GDM1 (cell line): Measurements from ENCODE around the gene GORASP2.
"Not testable (repeated sequence)": the region's sequence is repeated elsewhere in the genome, so short reads cannot be mapped to it uniquely, and the experiment has no call there.

Source experiments
- DNase-seq: peaks from one replicate; lab custom pipeline; 2025; lab: John Stamatoyannopoulos, UW

Gene GORASP2

DNA sequence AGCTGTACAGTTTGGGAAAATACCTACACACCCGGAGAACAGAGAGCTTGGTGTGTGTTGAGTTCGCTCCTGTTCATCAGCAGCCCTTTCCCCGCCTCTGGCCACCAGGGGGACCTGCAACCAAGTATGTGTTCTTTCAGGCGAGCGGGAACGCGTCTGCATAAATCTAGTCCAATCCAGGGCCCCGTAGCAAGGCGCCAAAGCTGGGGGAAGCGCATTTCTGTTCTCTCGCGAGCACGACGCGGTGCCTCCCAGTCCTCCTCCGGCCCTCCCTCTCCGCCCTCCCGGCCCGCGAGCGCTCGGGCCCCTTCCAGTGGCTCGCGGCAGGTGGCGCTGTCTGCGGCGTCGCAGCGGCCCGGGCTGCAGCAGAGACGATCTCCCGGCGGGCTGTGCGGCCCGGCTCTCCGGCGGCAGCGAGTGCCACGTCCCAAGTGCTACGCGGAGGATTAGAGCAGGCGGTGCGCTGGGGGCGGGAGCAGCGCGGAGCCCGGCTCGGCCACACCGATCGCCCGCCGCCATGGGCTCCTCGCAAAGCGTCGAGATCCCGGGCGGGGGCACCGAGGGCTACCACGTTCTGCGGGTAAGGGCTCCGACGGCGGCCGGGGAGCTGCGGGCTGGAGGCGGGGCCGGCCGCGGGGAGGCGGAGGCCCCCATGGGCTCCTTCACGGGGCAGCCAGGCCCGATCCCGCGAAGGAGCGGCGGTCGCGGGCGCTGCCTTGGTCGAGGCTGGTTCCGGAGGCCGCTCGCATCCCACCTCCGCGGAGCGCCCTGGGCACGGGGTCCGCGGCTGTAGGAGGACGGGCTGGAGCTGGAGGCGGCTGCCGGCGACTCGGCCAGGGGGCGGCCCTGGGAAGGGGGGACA, at the start of gene GORASP2:
GORASP2 (plus strand) TSS at position 430 of the 862 bp plus-strand sequence; CDS start at position 518, 88 bp downstream.
- DNase-seq, result peak; percentile 99

DNA sequence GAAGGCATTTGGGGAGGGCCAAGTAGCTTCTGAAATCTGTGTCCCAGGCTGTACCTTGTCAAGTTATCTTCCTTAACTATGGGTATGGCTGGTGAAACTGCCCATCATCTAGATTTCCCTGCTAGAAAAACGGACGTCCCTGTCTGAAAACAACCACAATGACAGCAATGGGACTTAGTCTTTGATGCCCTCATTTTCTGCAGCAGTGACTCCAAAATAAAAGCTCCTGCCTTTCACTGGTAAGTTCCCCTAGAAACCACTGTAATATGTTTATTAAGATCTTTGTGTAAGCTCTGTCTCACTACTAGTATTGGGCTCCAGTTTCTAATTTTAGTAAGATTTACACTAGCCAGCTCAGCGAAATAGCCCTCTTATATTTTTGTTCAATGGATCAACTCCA, 47.2 kb upstream of the GORASP2 start:
- no peak for DNase-seq

DNA sequence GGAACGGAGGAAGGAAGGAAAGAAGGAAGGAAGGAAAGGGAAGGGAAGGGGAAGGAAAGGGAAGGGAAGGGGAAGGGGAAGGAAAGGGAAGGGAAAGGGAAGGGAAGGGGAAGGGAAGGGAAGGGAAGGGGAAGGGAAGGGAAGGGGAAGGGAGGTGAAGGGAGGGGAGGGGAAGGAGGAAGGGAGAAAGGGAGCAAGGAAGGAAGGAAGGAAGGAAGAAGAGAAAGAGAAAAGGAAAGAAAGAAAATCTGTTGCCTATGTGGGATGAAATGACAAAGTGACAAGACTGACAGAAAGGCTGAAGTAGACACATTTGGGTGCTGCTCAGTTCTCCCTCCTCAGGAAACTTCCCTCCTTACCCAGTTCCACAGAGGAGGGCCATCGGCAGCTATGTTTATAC, 46.3 kb upstream of the GORASP2 start:
- DNase-seq, result no peak

DNA sequence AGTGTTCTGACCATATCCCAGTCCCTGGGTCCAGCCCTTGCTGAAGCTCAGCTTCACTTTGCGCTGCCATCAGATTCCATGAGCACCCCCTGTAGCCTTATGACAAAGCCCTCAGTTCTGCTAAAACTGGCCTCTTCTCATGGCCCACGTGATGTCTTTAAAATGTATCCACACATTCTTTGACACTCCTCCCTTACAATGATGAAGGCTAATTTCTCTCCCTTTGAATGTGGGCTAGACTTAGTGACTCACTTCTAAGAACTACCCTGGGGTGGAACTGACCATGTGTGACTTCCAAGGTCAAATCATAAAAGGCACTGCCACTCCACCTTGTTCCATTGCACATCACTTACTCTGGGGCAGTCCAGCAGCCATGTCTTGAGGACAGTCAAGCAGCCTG, 45.4 kb upstream of the GORASP2 start:
- no peak for DNase-seq

DNA sequence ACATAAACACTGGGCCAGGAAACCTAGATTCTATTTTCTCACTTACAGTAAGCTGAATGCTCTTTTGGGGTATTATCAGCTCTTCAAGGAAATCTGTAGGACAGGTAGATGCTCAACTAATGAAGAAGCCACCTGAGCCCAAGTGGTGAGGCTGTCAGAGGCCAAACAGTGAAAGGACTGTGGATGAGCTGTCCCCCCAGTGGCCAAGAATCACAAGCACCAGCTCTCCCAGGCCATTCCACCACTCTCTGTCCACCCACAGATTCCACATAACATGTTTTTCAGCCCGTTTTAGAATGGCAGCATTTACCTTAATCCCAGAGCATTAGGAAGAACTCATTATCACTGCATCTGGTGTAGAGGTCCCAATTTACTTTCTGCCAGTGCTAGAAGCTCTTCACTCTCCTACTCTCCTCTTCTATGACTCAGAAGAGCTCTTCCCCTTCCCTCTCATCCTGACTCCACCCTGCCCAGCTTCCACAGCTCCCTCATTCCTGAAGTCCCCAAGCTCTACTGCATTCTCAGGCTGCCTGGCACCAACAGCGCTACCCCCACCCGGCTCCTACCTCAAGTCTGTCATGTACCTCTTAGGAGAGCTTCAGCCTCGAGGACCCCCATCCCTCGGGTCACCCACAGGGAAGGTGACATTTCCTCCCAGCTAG, 43.8 kb upstream of the GORASP2 start:
- DNase-seq, result no peak

DNA sequence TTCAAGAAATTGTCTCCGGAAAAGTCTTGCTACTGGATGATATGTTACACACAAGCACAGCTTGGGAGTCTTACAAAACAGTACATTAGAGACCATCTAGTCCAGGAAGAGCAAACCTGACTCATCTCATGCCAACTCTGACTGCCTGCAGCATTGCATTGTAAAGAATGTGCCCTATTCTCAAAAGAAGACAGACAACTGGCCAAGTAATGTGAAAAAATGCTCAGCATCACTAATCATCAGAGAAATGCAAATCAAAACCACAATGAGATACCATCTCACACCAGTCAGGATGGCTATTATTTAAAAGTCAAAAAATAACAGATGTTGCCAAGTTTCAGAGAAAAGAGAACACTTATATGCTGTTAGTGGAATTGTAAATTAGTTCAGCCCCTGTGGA, 42.7 kb upstream of the GORASP2 start:
- no peak for DNase-seq

DNA sequence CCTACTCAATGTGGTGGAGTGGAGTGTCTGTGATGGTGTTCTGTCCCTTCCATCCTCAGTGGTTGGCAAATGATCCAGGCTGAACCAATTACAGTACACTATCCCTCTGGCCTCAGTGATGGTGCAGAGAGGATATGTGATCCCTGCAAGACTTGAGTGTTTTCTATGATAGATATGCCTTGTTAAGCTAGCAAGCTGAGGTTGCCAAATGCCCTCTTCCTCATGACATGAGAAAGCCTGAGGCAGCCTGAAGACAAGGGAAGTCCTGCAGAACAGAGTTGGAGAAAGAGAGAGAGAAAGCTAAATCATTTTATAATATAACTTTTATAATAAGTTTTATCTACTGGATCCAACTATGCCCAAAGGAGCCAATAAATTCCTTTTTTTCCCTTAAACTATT, 41.6 kb upstream of the GORASP2 start:
- DNase-seq, result no peak

DNA sequence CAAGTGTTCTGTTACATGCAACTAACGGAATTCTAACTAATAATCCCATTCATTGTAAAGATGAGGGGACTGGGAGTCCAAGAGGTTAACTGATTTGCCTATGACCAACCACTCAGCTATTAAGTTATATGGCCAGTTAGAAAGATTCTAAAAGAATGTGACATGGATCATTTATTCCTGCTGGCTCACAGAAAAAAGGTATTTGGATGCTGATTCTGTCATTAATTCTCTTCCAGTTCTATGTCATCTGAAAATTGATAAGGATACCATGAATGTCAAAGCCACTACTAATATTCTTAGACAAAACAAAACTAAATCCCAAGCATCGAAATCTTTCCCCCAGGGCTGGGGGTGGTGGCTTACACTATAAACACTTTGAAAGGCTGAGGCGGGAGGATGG, 41.2 kb upstream of the GORASP2 start:
- DNase-seq, result no peak

DNA sequence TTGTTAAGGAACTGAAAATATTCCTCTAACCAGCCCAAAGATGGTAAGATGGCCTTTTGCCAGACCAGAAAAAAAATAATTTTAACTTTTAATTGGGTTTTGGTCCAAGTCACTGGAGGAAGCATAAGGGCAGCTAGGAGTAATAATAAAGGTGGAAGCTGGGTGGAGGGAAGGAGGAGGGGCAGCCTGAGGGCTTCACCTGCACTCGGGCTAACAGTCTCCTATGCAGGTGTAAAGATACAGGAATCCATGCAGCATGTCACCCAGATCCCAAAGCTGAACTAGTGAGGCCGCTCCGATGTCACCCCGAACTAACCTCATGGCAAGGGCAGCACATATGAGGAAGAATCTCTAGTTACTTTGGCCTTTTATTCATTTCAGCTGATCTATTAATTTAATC, 37.2 kb upstream of the GORASP2 start:
- no peak for DNase-seq

DNA sequence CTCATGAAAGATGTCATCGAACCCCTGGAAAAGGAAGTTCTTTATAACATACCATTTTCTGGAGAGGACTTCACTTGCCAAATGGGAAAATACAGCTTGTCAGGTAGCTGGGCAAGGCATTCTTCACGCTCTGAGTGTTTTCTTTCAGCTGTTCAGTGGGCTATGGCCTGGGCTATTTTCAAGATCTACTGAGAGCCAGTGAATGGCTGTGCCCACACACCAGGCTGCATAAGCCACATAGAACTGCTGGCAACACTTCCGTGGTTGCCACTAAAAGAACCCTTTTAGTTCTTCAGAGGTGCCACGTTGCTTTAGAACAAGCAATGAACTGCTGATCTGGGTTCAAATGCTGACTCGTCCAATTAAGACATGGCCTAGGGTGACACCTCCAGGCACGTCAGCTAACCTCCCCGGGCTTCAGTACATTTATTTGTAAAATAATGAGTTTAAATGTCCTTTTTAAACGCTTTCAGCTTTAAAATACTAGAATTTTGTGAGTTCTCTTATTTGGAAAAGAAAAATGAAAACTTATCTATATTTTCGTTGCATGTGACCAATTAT, 36.6 kb upstream of the GORASP2 start:
- no peak for DNase-seq

DNA sequence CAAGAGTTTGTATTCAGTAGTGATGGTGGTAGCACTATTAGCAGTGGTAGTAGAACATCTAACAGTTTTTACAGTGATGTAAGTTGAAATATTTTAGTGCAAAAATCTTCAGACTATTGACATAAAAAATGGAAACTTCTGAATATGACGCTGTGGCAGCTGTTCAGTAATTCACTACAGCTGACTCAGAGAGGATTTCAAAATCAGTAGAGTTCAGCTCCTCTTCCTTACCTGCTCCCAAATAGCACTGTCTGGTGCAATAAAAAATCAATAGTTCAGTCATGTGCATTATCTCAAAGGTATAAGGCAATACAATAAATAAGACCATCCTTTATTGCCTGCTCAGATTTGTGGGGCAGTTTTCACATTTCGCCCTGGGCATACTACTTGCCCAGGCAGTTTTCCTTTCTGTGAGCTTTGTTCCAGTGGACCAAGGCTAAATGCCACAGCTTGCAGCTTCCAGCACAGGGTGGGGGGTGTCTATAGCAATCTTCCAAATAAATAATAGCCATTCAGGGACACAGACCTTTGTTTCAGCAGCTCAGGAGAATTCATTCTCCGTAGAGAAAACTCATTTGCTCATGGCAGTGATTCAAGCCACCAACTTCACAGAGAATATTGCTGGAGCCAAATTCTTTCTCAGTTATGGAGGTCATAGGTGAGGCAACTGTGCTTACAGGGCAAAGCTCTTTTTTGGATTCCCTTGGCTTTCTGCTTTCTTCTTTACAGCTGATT, 33.9 kb upstream of the GORASP2 start:
- no peak for DNase-seq

DNA sequence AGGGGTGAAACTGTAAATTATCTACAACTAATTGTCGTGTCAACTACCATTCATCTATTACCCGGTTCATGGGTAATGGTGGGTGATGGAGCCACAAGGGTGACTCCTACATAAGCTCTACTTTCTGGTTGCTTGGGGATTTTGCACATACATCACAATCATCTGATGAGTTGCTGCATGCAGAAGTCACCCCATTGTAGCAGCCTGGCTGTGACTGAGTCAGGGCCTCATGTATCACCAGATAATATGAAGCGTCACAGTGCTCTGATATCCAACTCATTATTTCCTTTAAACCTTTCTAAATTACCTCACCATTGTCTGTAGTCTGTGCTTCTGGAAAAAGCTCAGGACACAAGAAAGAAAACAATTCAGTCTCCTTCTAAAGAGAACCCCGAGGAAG, 32.4 kb upstream of the GORASP2 start:
- no peak for DNase-seq

DNA sequence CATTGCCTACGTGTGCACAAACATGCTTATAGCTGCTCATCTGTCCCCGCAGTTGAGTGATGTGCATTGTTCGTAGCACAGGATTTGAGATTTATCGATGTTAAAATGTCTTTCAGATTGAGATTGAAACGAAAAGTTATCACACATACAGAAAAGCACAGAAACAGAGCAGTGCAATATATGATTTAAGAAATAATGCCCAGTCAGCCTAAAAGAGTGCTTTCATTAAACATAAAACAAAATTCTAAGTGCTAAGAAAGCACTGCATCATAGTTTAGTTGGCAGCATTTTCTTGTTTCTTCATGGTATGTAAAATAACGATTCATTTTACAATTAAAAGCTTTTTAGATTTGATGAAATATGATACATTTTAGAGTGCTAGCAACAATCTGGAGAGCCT, 31.9 kb upstream of the GORASP2 start:
- DNase-seq, result no peak

DNA sequence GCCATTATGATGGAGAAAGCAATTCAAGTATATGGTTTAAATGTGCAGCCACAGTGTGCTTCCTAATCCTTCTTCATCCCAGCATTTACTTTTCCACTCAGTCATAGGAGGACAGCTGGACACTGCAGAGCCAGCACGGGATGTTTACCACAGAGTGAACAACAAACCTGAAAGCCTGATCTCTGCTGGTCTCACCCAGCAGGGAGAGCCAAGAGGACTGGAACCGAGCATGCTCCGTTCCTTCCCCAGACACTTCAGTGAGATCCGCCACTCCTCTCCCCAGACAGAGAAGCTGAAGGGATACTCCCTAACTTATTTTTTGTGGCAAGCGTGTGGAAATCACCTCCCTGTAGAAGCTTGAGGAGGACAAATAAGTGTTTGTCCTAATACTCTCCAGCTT, 23.2 kb upstream of the GORASP2 start:
- no peak for DNase-seq

DNA sequence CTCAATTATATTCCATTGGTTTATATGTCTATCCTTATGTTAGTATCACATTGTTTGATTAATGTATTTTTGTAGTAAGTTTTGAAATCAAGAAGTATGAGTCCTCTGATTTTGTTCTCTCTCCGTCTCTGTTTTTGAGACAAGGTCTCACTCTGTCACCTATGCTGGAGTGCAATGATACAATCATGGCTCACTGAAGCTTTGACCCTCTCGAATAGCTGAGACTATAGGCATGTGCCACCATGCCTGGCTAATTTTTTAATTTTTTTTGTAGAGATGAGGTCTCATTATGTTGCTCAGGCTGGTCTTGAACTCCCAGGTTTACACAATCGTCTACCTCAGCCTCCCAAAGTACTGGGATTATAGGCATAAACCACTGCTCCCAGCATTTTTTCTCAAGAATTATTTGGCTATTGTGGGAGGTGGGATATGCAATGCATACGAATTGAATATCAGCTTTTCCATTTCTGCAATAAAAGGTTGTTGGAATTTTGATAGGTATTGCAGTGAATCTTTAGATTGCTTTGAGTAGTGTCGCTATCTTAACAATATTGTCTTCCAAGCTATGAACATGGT, 17.7 kb upstream of the GORASP2 start:
- no peak for DNase-seq

DNA sequence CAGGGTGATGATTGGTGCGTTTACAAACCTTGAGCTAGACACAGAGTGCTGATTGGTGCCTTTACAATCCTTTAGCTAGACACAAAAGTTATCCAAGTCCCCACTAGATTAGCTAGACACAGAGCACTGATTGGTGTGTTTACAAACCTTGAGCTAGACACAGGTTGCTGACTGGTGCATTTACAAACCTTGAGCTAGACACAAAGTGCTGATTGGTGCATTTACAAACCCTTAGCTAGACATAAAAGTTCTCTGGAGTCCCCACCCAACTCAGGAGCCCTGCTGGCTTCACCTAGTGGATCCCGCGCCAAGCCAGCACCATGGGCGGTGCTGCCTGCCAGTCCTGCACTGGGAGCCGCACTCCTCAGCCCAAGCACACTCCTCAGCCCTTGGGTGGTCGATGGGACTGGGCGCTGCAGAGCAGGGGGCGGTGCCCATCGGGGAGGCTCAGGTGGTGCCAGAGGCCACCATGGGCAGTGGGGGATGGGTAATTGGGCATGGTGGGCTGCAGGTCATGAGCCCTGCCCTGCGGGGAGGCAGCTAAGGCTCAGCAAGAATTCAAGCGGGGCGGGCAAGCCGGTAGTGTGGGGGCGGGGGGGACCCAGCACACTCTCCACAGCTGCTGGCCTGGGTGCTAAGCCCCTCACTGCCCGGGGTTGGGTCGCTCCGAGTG, 13.9 kb upstream of the GORASP2 start:
- not testable (repeated sequence) for DNase-seq

DNA sequence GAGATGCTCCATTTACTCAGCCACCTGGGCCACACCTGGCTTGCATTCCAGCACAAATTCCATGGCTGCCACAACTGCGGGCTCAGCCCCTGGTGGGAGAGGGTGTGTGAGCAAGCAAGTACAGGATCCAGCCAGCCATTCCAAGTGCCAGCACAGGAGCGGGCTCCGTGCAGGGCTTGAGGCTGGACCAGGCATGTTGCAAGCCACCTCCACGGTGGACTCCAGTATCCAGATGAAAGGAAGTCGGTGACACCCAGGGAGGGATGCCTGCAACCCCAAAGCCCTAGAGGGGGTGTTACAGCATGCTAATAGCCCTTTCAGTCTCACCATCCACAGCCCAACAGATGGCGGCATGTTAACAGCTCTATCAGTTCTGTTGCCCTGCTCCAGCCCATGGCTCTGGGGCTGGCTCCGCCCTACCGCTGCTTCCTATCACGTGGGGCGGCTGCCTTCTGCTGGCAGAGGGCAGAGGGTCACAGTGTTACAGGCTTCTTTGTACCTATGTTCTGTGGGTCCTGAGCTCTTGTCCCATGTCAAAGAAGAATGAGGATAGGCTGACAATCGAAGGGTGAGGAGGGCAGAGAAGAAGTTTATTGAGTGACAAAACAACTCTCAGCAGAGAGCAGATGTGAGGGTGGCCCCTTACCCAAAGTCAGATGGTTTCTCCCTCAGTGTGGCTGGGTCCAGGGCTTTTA, 11.7 kb upstream of the GORASP2 start:
- no peak for DNase-seq

DNA sequence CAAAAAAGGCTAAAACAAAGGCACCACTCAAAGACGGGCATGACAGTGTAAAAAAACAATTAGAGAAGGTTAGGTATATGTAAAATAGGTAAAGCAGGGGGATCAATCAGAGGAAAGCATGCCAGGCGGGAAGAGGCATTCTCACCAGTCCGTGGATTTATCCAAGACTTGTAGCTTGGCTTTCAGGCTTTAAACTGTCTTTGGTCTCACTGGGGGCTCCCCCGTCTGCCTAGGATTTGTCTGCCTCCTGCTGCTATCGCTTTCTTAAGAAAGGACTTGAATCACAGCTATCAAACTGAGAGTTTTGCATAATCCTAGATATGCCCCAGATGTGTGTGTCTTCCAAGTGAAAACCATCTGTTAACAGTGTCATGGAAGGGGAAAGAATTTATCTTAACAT, 11.1 kb upstream of the GORASP2 start:
- DNase-seq, result no peak

DNA sequence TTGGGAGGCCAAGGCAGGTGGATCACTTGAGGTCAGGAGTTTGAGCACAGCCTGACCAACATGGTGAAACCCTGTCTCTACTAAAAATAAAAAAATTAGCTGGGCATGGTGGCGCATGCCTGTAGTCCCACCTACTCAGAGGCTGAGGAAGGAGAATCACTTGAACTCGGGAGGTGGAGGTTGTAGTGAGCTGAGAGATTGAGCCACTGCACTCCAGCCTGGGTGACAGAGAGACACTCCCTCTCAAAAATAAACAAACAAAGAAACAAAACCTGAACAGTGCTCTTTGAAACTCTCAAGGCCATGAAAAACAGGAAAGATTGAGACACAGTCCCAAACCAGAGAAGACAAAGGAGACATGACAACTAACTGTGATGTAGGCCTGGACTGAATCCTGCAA, 7.2 kb upstream of the GORASP2 start:
- not testable (repeated sequence) for DNase-seq

DNA sequence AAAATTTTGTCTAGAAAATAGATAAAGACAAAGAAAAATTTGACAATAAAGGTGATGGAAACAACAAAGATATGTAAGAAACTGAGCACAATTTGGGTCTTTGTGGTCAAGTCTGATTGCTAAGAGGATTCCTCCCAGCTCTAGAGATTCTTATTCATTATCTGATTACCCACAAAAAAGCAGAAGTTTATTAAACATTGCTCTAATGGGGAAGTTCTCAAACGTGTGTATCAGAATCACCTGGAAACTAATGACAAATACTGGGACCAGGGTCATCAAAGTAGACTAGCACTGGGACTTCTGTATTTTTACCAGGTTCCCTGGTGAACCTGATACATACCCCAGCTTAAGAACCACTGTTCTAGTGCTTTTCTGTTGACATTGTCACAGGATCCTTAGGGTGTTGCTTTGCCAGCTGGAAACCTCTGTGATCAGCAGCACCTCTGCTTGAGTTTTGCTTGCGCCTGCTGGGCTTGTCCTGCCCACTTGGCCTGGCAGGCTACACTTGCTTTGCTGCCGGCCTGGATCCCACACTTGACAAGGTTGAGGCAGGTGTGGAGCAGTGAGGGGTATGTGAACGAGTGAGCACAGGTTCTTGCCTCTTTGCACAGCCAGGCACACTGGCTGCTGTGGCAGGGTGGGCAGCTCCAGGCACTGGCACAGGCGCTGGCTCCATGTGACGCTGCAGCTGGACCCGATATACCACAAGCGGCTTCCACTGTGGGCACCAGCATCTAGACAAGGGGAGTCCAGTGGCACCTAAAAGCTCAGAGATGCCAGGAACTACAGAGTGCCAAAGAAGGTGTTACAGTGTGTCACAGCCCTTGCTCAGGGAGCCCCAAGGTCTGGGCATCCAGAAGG, 6.2 kb upstream of the GORASP2 start:
- no peak for DNase-seq
